ENCODE results near the gene SGCD.

DNA sequence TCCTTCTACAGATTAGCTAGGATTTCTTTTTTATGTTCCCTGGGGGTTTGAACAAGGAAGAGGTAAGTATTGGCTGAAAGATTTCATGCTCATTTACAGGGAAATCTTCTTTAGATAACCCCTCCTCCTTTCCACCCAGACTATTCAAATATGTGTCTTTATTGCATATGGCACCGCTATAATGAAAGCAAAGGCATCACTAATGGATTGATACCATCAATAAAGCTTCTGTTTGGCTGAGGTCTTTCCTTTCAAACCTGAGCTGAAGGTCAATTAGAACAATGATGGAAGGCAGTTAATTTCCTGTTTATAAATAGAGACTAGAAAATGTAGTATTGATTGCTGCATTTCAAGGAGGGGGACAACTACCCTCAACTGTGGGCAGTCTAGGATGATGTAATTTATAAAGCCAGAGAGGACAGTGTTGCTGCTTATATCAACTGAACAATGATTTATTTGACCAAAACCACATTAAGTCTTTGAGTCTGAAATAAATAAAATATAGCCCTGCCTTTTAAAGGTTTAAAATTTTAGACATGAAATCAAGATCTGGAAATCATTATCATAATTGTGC lies 132.9 kb downstream of the SGCD start:
- TF ChIP-seq POLR2A (IDR thresholded peaks at IDR 0.05): no peak
- TF ChIP-seq, protein P1, sequence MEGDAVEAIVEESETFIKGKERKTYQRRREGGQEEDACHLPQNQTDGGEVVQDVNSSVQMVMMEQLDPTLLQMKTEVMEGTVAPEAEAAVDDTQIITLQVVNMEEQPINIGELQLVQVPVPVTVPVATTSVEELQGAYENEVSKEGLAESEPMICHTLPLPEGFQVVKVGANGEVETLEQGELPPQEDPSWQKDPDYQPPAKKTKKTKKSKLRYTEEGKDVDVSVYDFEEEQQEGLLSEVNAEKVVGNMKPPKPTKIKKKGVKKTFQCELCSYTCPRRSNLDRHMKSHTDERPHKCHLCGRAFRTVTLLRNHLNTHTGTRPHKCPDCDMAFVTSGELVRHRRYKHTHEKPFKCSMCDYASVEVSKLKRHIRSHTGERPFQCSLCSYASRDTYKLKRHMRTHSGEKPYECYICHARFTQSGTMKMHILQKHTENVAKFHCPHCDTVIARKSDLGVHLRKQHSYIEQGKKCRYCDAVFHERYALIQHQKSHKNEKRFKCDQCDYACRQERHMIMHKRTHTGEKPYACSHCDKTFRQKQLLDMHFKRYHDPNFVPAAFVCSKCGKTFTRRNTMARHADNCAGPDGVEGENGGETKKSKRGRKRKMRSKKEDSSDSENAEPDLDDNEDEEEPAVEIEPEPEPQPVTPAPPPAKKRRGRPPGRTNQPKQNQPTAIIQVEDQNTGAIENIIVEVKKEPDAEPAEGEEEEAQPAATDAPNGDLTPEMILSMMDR (IDR thresholded peaks at IDR 0.05): no peak

Measured in uterus (tissue), 2 donors.